ENCODE measurements around the gene RTN1.

DNA sequence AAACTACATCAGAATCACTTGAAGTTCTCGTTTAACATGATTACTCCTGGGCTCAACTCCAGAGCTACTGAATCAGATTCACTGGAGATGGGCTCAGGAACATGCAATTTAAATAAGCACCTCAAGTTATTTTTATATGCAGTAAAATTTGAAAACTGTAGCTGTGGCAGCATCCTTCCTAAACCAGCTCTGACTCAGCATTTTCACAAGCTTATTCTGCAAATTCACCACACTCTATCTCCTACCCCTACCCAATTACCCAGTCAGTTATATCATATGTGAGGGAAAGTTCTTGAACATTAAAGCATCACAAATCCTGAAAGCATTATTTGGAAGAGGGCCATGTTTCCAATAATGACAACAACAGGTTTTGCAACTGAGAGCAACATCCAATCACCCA lies 25.1 kb upstream of the RTN1 start:
- TF ChIP-seq, protein P1, sequence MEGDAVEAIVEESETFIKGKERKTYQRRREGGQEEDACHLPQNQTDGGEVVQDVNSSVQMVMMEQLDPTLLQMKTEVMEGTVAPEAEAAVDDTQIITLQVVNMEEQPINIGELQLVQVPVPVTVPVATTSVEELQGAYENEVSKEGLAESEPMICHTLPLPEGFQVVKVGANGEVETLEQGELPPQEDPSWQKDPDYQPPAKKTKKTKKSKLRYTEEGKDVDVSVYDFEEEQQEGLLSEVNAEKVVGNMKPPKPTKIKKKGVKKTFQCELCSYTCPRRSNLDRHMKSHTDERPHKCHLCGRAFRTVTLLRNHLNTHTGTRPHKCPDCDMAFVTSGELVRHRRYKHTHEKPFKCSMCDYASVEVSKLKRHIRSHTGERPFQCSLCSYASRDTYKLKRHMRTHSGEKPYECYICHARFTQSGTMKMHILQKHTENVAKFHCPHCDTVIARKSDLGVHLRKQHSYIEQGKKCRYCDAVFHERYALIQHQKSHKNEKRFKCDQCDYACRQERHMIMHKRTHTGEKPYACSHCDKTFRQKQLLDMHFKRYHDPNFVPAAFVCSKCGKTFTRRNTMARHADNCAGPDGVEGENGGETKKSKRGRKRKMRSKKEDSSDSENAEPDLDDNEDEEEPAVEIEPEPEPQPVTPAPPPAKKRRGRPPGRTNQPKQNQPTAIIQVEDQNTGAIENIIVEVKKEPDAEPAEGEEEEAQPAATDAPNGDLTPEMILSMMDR (IDR thresholded peaks at IDR 0.05; ENCODE audit: low read length), result no peak
- no peak for TF ChIP-seq EZH2 (IDR thresholded peaks at IDR 0.05; ENCODE audit: borderline replicate concordance, low read length)

Data from OCI-LY1 (cell line).